Neural crest cell (in vitro differentiated cells): Measurements from ENCODE around the gene IFNLR1. TPM values are rescaled to one million over a fixed set of nuclear protein-coding genes. Genes with fewer than 3 reads are reported as not detected.

Experiments used
- DNase-seq: peaks from one replicate; pipeline ENCODE4 v3.0.0; 2021; ENCODE audit warnings: low read depth, mixed read lengths, low spot score
- H3K27ac Mint-ChIP-seq: one replicate; pipeline ENCODE4 v1.8.0; 2021; ENCODE audit warnings: mild to moderate bottlenecking, mixed read lengths; ENCODE audit not compliant: unreplicated experiment
- H3K27me3 Mint-ChIP-seq: 2 replicates; pipeline ENCODE4 v1.8.0; 2021; ENCODE audit warnings: low read depth, mild to moderate bottlenecking, mixed read lengths
- H3K36me3 Mint-ChIP-seq: 2 replicates; pipeline ENCODE4 v1.8.0; 2021; ENCODE audit warnings: low read depth, mild to moderate bottlenecking, mixed read lengths
- H3K4me1 Mint-ChIP-seq: 2 replicates; pipeline ENCODE4 v1.8.0; 2021; ENCODE audit warnings: mixed read lengths
- H3K4me3 Mint-ChIP-seq: one replicate; pipeline ENCODE4 v1.8.0; 2021; ENCODE audit warnings: mild to moderate bottlenecking, mixed read lengths
- H3K9me3 Mint-ChIP-seq: 2 replicates; pipeline ENCODE4 v1.8.0; 2021; ENCODE audit warnings: mixed read lengths
- total RNA-seq: library from RNA; stranded (reverse); gene quantifications from 2 replicates; pipeline ENCODE4 v1.2.1, GENCODE V29; 2021
- TF ChIP-seq, protein P1 (sequence below): fragments of 200-600 bp; sonication (generic); conservative IDR thresholded peaks from 2 replicates; pipeline ENCODE4 v1.5.0; 2021; ENCODE audit warnings: antibody characterized with exemption, mild to moderate bottlenecking

Gene IFNLR1
- total RNA-seq, 1 donor from 2014 or later, result 0.21 TPM

DNA sequence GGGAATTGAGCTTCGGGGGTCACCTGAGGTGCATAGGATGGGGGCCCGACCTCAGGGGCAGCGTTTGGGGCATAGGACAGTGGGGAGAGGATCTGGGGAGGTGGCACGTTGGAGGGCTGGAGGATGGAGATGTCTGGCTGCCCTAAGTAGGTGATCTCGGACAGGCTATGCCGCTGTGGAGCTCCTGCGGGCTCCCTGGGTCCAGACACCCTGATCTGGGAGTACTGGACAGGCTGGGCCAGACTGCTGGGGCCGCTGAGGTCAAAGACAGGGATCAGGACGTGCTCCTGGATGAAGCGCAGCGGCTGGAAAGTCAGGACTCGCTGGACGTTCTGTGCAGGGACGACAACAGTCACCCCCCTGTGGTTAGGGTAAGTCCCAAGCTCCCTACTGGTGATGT, 65.7 kb downstream of the IFNLR1 start:
- TF ChIP-seq, protein P1, sequence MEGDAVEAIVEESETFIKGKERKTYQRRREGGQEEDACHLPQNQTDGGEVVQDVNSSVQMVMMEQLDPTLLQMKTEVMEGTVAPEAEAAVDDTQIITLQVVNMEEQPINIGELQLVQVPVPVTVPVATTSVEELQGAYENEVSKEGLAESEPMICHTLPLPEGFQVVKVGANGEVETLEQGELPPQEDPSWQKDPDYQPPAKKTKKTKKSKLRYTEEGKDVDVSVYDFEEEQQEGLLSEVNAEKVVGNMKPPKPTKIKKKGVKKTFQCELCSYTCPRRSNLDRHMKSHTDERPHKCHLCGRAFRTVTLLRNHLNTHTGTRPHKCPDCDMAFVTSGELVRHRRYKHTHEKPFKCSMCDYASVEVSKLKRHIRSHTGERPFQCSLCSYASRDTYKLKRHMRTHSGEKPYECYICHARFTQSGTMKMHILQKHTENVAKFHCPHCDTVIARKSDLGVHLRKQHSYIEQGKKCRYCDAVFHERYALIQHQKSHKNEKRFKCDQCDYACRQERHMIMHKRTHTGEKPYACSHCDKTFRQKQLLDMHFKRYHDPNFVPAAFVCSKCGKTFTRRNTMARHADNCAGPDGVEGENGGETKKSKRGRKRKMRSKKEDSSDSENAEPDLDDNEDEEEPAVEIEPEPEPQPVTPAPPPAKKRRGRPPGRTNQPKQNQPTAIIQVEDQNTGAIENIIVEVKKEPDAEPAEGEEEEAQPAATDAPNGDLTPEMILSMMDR, result no peak
- Mint-ChIP-seq H3K36me3 (no peaks in the 10 kb centered on the region), H3K27ac (no peak overlapping the region), H3K9me3 (no peaks in the 10 kb centered on the region), H3K4me1 (no peaks in the 10 kb centered on the region), H3K4me3 (no peak overlapping the region), H3K27me3 (peaks cover 1% of the 10 kb centered on the region)
- DNase-seq, result no peak

DNA sequence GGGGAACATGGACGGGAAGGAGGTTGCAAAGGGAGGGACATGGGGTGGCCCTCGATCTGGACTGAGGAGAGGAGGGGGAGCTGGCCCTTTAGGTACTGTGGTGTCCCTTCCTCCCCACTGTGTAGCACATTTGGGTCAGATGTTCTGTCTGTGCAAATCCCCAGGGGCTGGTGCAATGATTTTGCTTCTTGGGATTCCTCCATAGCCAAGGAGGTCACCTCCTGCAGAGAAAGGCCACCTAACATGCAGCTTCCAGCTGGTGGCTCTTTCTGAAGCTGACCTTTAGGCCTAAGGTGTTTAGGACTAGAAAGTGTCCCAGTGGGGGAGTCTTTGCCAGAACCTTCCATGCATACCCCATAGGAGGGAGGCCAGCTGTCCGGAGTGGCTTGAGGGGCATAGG, 66.1 kb downstream of the IFNLR1 start:
- no peaks in the 10 kb centered on the region for H3K36me3 Mint-ChIP-seq
- H3K9me3 Mint-ChIP-seq, result no peaks in the 10 kb centered on the region
- H3K27ac Mint-ChIP-seq, result no peak overlapping the region
- TF ChIP-seq, protein P1, result no peak
- peaks cover 6% of the 10 kb centered on the region for H3K27me3 Mint-ChIP-seq
- no peaks in the 10 kb centered on the region for H3K4me1 Mint-ChIP-seq
- no peak for DNase-seq
- H3K4me3 Mint-ChIP-seq, result no peak overlapping the region

DNA sequence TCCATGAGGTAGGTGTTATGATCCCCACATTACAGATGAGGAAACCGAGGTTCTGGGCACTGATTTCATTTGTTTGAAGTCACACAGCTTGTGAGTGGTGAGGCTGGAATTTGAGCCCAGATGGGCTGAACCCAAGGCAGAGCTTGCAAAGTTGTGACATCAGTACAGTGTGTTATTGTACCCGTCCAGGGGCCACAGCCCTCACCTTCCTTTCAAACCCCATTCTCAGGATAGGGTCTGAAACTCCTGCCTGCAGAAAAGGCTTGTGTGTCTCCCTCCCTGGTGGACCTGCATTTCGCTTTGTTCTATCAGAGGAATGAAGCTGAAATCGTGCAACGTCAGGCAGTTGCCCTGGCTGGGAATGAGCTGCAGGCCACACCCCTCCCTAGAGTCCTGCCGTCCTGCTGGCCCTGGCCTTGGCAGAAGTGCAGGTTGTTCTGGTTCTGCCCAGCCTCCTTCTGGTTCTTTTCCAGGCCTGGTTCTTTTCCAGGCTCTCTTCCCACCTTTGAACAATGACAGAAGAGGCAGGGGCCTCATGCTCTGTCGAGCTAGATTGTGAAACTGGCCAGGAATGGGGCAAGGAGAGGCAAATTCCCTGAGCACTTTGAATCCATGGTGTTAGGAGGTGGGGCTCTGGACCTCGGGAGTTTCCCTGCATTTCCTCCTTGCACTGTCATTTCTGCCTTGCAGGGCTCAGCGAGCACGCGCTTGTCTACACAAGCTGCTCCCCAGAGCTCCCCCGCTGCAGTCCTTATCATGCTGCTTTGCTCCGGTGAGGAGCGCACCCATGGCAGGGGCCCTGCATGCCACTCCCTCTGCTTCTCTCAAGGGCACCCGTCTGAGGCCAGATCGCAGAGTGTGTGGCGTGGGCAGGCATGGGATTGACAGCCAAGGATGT, 67.0 kb downstream of the IFNLR1 start:
- H3K27me3 Mint-ChIP-seq, result peaks cover 7% of the 10 kb centered on the region
- no peaks in the 10 kb centered on the region for H3K9me3 Mint-ChIP-seq
- DNase-seq, result no peak
- H3K4me3 Mint-ChIP-seq, result no peak overlapping the region
- H3K4me1 Mint-ChIP-seq, result no peaks in the 10 kb centered on the region
- TF ChIP-seq, protein P1, result no peak
- H3K27ac Mint-ChIP-seq, result no peak overlapping the region
- H3K36me3 Mint-ChIP-seq, result no peaks in the 10 kb centered on the region

DNA sequence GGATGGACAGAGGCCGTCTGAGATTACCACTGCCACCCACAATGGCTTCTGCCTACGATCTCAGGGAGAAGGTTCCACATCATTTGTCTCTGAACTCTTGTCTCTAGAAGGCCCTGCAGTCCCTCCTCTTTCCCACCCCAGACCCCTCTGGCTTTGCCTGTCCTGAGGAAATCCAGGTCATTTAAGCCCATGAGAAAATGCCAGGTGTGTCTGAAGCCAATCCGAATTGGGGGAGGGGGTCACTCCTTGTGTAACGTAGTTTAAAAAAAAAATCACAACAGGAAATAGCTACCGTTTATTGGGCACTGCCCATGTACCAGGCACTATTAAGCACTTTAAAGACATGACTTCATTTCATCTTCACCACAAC, 67.6 kb downstream of the IFNLR1 start:
- peaks cover 7% of the 10 kb centered on the region for H3K27me3 Mint-ChIP-seq
- DNase-seq, result no peak
- H3K9me3 Mint-ChIP-seq, result no peaks in the 10 kb centered on the region
- H3K36me3 Mint-ChIP-seq, result no peaks in the 10 kb centered on the region
- H3K4me3 Mint-ChIP-seq, result no peak overlapping the region
- H3K4me1 Mint-ChIP-seq, result no peaks in the 10 kb centered on the region
- TF ChIP-seq, protein P1, result no peak
- no peak overlapping the region for H3K27ac Mint-ChIP-seq

DNA sequence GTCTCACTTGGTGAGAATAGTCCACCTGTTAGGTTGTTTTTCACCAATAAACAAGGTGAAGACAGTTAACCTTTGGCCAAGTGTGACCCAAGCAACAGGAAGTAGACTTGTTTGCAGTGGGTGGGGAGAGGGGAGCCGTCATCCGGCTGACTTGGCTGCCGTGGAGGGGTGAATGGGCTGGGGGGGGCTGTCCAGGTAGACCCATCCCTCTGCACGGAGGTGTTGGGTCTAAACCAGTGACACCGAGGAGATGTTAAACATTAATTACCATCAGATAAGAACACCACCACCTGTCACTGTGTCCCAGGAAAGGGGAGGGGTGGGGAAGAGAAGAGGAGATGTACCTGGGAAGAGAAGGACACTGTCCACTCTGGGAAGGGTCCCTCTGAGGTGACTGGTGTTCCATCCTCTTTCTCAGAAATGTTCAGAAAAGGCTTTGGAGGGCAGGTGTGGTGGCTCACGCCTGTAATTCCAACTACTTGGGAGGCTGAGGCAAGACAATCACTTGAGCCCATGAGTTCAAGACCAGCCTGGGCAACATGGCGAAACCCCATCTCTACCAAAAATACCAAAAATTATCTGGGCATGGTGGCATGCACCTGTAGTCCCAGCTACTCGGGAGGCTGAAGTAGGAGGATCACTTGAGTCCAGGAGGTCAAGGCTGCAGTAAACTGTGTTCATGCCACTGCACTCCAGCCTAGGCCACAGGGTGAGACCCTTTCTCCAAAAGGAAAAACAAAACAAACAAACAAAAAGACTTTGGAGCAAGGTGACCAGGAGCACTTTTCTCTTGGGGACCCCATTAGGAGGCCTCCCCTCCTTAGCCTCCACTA, 68.5 kb downstream of the IFNLR1 start:
- H3K27ac Mint-ChIP-seq, result no peak overlapping the region

More for the DNA sequence above, 68.5 kb downstream of the IFNLR1 start:
- H3K9me3 Mint-ChIP-seq, result no peaks in the 10 kb centered on the region
- H3K4me3 Mint-ChIP-seq, result no peak overlapping the region
- no peaks in the 10 kb centered on the region for H3K4me1 Mint-ChIP-seq
- no peak for DNase-seq
- TF ChIP-seq, protein P1, result no peak
- H3K36me3 Mint-ChIP-seq, result no peaks in the 10 kb centered on the region
- H3K27me3 Mint-ChIP-seq, result peaks cover 12% of the 10 kb centered on the region
